Mucosa of descending colon (tissue), 3 donors: ENCODE measurements around the gene SPTLC2. TPM values are rescaled to one million over a fixed set of nuclear protein-coding genes. Genes with fewer than 3 reads are reported as not detected.
"Not testable (repeated sequence)": the region's sequence is repeated elsewhere in the genome, so short reads cannot be mapped to it uniquely, and the experiment has no call there.

Source experiments
- ATAC-seq: fragments of 200-7000 bp; cut with Tn5 transposase; one replicate; pipeline ENCODE4 v1.9.1; 2020; ENCODE audit warnings: mild to moderate bottlenecking, moderate library complexity
- DNase-seq, 3 donors: peaks; one replicate each; pipeline ENCODE4 v3.0.0-alpha.2; 2020
- H3K36me3 ChIP-seq: fragments of 200-600 bp; one replicate; pipeline ENCODE4 v1.8.0; 2021; ENCODE audit warnings: low read depth, mild to moderate bottlenecking
- H3K4me1 ChIP-seq: fragments of 200-600 bp; one replicate; pipeline ENCODE4 v1.8.0; 2021; ENCODE audit warnings: low read depth, mild to moderate bottlenecking
- H3K4me3 ChIP-seq: fragments of 200-600 bp; one replicate; pipeline ENCODE4 v1.8.0; 2021; ENCODE audit warnings: mild to moderate bottlenecking
- H3K9me3 ChIP-seq: fragments of 200-600 bp; one replicate; pipeline ENCODE4 v1.8.0; 2021; ENCODE audit warnings: mild to moderate bottlenecking
- CTCF ChIP-seq: fragments of 200-600 bp; IDR thresholded peaks from one replicate; pipeline ENCODE4 v1.8.0; 2022; ENCODE audit warnings: antibody characterized with exemption, mild to moderate bottlenecking
- intact Hi-C, 2 donors: fragments of 100-400 bp; cut with DNase I in 1 of 2; cut with micrococcal nuclease in 1 of 2; formaldehyde crosslinking; loops; one replicate each; pipeline versions ENCODE4 v1.11.0 to v1.11.1; 2022; cut with DNase I, micrococcal nuclease
- total RNA-seq, 3 donors: library from RNA; stranded (reverse); fragmentation: NEBNext Ultra II Directional in 2 of 3; extraction: Animal tissue kit (Norgen Biotek cat#: 25700) in 2 of 3; gene quantifications; one replicate each; pipeline versions ENCODE4 v1.2.1 to v1.2.4, GENCODE V29; 2021 to 2023
- donor health status: DM: no; HTN: no; CAD: no; lungs with moderate emphysema.
- donor health status: DM: no; HTN: no; CAD: no.
- donor health status: DM: no; HTN: yes; CAD: no.

SPTLC2 gene
- total RNA-seq, 3 donors from 2014 or later = 43.2 to 67.1 (median 58.6) TPM

DNA sequence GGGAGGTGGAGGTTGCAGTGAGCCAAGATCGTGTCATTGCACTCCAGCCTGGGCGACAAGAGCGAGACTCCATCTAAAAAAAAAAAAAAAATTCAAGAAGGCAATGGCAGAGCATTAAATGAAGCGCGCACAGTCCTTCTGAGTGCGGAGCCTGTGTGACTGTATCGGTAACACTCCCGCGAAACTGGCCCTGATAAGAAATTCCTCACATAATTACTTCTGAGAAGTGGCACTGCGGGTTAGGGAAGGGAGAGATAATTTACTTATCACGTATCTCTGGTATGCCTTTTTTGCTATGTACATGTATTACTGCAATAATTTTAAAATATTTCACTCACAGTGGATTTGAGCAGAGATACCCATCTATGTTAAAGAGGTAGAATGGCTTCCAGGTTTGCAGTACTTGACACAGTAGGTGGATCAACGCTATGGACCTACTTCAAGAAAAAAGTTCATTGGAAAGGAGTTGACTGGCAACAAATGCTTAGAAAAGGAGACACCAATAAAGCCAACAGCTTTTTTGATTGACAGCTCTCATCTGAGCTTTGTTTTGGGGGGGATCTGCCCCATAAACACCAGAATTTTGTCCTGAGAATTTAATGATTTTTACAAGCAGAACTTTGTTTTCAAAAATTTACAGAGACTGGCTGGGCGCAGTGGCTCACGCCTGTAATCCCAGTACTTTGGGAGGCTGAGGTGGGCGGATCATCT, 29.2 kb upstream of the SPTLC2 start:
- Histone ChIP-seq H3K36me3 (no peaks in the 10 kb centered on the region), H3K4me1 (peaks cover 19% of the 10 kb centered on the region), H3K4me3 (no peak overlapping the region), H3K9me3 (no peaks in the 10 kb centered on the region)
- intact Hi-C loops = no loop called here
- ATAC-seq = no peak
- no peak for DNase-seq
- TF ChIP-seq CTCF = no peak

DNA sequence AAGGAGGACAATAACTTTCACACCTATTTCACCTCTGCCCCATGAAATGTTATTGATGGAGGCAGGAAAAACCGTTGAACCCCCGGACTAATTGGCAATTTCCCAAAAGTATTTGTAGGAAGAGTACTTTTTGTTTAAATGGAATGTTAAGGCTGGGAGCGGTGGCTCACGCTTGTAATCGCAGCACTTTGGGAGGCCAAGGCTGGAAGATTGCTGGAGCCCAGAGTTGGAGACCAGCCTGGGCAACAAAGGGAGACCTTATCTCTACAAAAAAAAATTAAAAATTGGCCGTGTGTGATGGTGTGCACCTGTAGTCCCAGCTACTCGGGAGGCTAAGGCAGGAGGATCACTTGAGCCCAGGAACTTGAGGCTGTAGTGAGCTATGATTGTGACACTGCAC, 26.0 kb upstream of the SPTLC2 start:
- intact Hi-C loops = no loop called here
- no peaks in the 10 kb centered on the region for H3K36me3 ChIP-seq
- no peak for ATAC-seq

GRCh38 chr14:77641534-77642341, 25.3 kb upstream of the SPTLC2 start:
- no peaks in the 10 kb centered on the region for H3K9me3 ChIP-seq
- intact Hi-C loops = no loop called here
- DNase-seq = peak; percentile 78 to 83 (median 80)
- no peaks in the 10 kb centered on the region for H3K36me3 ChIP-seq
- peaks cover 14% of the 10 kb centered on the region for H3K4me1 ChIP-seq
- TF ChIP-seq CTCF = no peak
- peak; percentile 82 for ATAC-seq
- no peak overlapping the region for H3K4me3 ChIP-seq

More for the DNA sequence above, 26.0 kb upstream of the SPTLC2 start:
- DNase-seq = no peak
- TF ChIP-seq CTCF = no peak
- no peaks in the 10 kb centered on the region for H3K9me3 ChIP-seq
- no peak overlapping the region for H3K4me3 ChIP-seq
- peaks cover 15% of the 10 kb centered on the region for H3K4me1 ChIP-seq

DNA sequence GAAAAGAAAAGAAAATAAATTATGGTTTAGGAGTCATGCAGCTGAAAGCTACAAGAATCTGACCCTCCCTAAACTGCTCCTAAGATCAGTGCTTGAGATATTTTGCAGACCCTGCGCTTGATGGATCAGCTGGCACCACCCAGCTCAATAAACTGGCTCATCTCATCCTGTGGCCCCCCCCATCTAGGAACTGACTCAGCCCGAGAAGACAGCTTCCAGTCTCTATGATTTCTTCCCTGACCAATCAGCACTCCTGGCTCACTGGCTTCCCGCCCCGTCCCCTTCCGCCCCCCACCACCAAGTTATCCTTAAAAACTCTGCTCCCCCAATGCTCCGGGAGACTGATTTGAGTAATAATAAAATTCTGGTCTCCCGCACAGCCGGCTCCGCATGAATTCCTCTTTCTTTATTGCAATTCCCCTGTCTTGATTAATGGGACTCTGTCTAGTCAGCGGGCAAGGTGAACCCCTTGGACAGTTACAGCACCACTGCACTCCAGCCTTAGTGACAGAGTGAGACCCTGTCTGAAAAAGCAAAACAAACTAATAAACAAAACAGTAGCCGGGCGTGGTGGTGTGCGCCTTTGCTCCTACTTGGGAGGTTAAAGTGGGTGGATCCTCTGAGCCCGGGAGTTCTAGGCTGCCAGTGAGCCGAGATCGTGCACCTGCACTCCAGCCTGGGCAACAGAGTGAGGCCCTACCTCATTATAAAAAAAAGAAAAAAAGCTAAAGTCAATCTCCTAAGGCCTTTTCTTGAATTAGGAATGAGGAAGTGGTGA, 24.5 kb upstream of the SPTLC2 start:
- ATAC-seq = peak; percentile 64
- Histone ChIP-seq H3K4me1 (peaks cover 14% of the 10 kb centered on the region), H3K9me3 (no peaks in the 10 kb centered on the region), H3K36me3 (no peaks in the 10 kb centered on the region), H3K4me3 (no peak overlapping the region)
- peak in 2 of 3 donors; percentile 42 to 43 for DNase-seq
- intact Hi-C loops = no loop called here
- TF ChIP-seq CTCF = no peak

- Histone ChIP-seq H3K4me3 (no peak overlapping the region), H3K4me1 (peaks cover 14% of the 10 kb centered on the region), H3K9me3 (no peaks in the 10 kb centered on the region), H3K36me3 (no peaks in the 10 kb centered on the region)
- intact Hi-C loops = no loop called here
- DNase-seq (no peak), ATAC-seq (peak; percentile 52)
- TF ChIP-seq CTCF = no peak
Observed at GRCh38 chr14:77638771-77639171, 22.3 kb upstream of the SPTLC2 start.

DNA sequence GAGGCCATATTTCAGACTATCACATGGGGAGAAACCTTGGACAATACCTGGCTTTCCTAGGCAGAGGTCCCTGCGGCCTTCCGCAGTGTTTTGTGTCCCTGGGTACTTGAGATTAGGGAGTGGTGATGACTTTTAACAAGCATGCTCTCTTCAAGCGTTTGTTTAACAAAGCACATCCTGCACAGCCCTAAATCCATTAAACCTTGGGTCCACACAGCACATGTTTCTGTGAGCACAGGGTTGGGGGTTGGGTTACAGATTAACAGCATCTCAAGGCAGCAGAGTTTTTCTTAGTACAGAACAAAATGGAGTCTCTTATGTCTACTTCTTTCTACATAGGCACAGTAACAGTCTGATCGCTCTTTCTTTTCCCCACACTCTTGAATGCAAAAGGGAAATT, 19.4 kb upstream of the SPTLC2 start:
- ATAC-seq, intact Hi-C loops, H3K4me3 ChIP-seq, H3K36me3 ChIP-seq, H3K9me3 ChIP-seq, H3K4me1 ChIP-seq, DNase-seq: not testable (repeated sequence)

GRCh38 chr14:77635466-77635865, 19.0 kb upstream of the SPTLC2 start:
- H3K36me3 ChIP-seq, H3K4me3 ChIP-seq, ATAC-seq, intact Hi-C loops, DNase-seq, H3K4me1 ChIP-seq, H3K9me3 ChIP-seq: not testable (repeated sequence)
